Loucy (cell line): ENCODE results near the gene CREBL2.

ENCODE experiments used
- EZH2phosphoT487 ChIP-seq: fragments of 200-600 bp; IDR thresholded peaks from 2 replicates; pipeline ENCODE4 v1.6.1; 2018; ENCODE audit warnings: antibody characterized with exemption, mild to moderate bottlenecking, moderate library complexity, borderline replicate concordance
- TF ChIP-seq, protein P1 (sequence below): fragments of 200-600 bp; sonication (generic); conservative IDR thresholded peaks from 2 replicates; pipeline ENCODE4 v1.5.1; 2014; ENCODE audit warnings: mild to moderate bottlenecking, antibody characterized with exemption, low read length

DNA sequence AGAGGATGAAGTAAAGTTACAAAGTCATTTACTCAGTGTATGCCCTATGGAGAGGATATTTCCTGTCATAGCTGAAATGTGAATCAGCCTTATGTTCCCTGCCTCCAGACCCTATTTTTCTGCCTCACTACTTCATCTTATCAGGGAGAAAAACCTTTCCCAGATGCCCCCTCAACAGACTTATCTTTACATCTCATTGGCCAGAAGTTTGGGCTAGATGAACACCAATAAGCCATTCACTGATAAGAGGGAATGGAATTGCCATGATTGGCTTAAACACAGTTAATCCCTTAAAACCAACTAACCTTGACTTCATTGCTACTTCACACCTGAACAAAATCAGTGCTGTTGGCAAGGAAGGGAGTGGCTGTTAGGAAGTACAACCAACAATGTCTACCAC lies 40.1 kb downstream of the CREBL2 start:
- TF ChIP-seq, protein P1, sequence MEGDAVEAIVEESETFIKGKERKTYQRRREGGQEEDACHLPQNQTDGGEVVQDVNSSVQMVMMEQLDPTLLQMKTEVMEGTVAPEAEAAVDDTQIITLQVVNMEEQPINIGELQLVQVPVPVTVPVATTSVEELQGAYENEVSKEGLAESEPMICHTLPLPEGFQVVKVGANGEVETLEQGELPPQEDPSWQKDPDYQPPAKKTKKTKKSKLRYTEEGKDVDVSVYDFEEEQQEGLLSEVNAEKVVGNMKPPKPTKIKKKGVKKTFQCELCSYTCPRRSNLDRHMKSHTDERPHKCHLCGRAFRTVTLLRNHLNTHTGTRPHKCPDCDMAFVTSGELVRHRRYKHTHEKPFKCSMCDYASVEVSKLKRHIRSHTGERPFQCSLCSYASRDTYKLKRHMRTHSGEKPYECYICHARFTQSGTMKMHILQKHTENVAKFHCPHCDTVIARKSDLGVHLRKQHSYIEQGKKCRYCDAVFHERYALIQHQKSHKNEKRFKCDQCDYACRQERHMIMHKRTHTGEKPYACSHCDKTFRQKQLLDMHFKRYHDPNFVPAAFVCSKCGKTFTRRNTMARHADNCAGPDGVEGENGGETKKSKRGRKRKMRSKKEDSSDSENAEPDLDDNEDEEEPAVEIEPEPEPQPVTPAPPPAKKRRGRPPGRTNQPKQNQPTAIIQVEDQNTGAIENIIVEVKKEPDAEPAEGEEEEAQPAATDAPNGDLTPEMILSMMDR = no peak
- TF ChIP-seq EZH2phosphoT487 = no peak
